SK-N-SH (cell line): ENCODE measurements around the gene HERC4. TPM values are rescaled to one million over a fixed set of nuclear protein-coding genes. Genes with fewer than 3 reads are reported as not detected.
"Not testable (repeated sequence)": the region's sequence is repeated elsewhere in the genome, so short reads cannot be mapped to it uniquely, and the experiment has no call there.

Source experiments
- CTCF ChIA-PET: fragments of 300-600, 350-600 bp; formaldehyde crosslinking; extraction: SDS; loops from one replicate; lab custom pipeline; 2021; lab: Yijun Ruan, JAX
- POLR2A ChIA-PET: fragments of 350-600 bp; sonication (Branson Sonifier 250); formaldehyde crosslinking; extraction: SDS; loops from one replicate; lab custom pipeline; 2020; ENCODE audit warnings: antibody characterized with exemption, inconsistent platforms; lab: Yijun Ruan, JAX
- DNase-seq: peaks from one replicate; pipeline ENCODE4 v3.0.0; 2012
- H2AFZ ChIP-seq: fragments of 200-600 bp; sonication (generic); 2 replicates; pipeline ENCODE4 v1.8.1; 2016; ENCODE audit warnings: antibody characterized with exemption, mild to moderate bottlenecking, low read depth
- H3F3A ChIP-seq: fragments of 200-600 bp; sonication (generic); replicated peaks from 2 replicates; pipeline ENCODE3; 2016; ENCODE audit warnings: antibody characterized with exemption, mild to moderate bottlenecking; ENCODE audit not compliant: insufficient read depth
- H3K27ac ChIP-seq, 2 experiments: fragments of 200-500 bp in 1 of 2; fragments of 200-600 bp in 1 of 2; sonication (Bioruptor generic) in 1 of 2; sonication (generic), shearing (Covaris generic) in 1 of 2; 2 replicates each; pipeline versions ENCODE4 v1.5.1 to v1.6.1; 2014 to 2016; ENCODE audit warnings: low read depth in 2 of 2, inconsistent platforms in 1 of 2, low read length in 1 of 2, mild to moderate bottlenecking in 1 of 2, mixed read lengths in 1 of 2
- H3K27me3 ChIP-seq: fragments of 200-600 bp; sonication (generic), shearing (Covaris generic); 2 replicates; pipeline ENCODE4 v1.6.1; 2016; ENCODE audit warnings: mixed run types; ENCODE audit not compliant: insufficient read depth
- H3K36me3 ChIP-seq, 2 experiments: fragments of 200-500 bp in 1 of 2; fragments of 200-600 bp in 1 of 2; sonication (Bioruptor generic) in 1 of 2; sonication (generic) in 1 of 2; replicated peaks in 1 of 2; 2 replicates each; pipeline versions ENCODE3 to v1.5.1; 2014 to 2016; ENCODE audit warnings: low read length in 1 of 2, mild to moderate bottlenecking in 1 of 2; ENCODE audit not compliant: insufficient read depth in 2 of 2, control insufficient read depth in 1 of 2
- H3K4me1 ChIP-seq, 2 experiments: fragments of 200-500 bp in 1 of 2; fragments of 200-600 bp in 1 of 2; sonication (Bioruptor generic) in 1 of 2; sonication (generic), shearing (Covaris generic) in 1 of 2; 2 replicates each; pipeline versions ENCODE4 v1.5.1 to v1.6.1; 2014 to 2016; ENCODE audit warnings: low read depth in 1 of 2, low read length in 1 of 2, mixed run types in 1 of 2; ENCODE audit not compliant: insufficient read depth in 2 of 2, control insufficient read depth in 1 of 2
- H3K4me2 ChIP-seq: fragments of 200-600 bp; sonication (generic), shearing (Covaris generic); 2 replicates; pipeline ENCODE4 v1.6.1; 2017; ENCODE audit warnings: mixed run types
- H3K4me3 ChIP-seq, 2 experiments: fragments of 200-500 bp in 1 of 2; fragments of 200-600 bp in 1 of 2; sonication (Bioruptor generic) in 1 of 2; sonication (generic), shearing (Covaris generic) in 1 of 2; 2 replicates each; pipeline versions ENCODE4 v1.5.1 to v1.8.1; 2014 to 2016; ENCODE audit warnings: low read depth in 2 of 2, inconsistent platforms in 1 of 2, low read length in 1 of 2, mild to moderate bottlenecking in 1 of 2, mixed read lengths in 1 of 2, moderate library complexity in 1 of 2
- H3K79me2 ChIP-seq: fragments of 200-600 bp; sonication (generic); 2 replicates; pipeline ENCODE4 v1.8.1; 2017; ENCODE audit warnings: mild to moderate bottlenecking; ENCODE audit not compliant: insufficient read depth
- H3K9ac ChIP-seq: fragments of 200-600 bp; sonication (generic); 2 replicates; pipeline ENCODE4 v1.6.1; 2017; ENCODE audit warnings: mixed run types
- H3K9me2 ChIP-seq: fragments of 200-600 bp; sonication (generic); 2 replicates; pipeline ENCODE4 v1.6.1; 2017; ENCODE audit warnings: mixed run types
- H3K9me3 ChIP-seq: fragments of 200-600 bp; sonication (generic); 2 replicates; pipeline ENCODE4 v1.6.1; 2017; ENCODE audit warnings: mixed run types, mild to moderate bottlenecking, moderate library complexity
- H4K20me1 ChIP-seq: fragments of 200-600 bp; sonication (generic); 2 replicates; pipeline ENCODE4 v1.6.1; 2017; ENCODE audit warnings: mild to moderate bottlenecking, mixed run types; ENCODE audit not compliant: insufficient read depth
- FOSL2 ChIP-seq: IDR thresholded peaks from 2 replicates; pipeline ENCODE4 v1.4.0; 2012; ENCODE audit warnings: low read depth, mild to moderate bottlenecking, moderate library complexity, borderline replicate concordance
- NRF1 ChIP-seq: IDR thresholded peaks from 2 replicates; pipeline ENCODE4 v1.6.1; 2012; ENCODE audit warnings: low read depth, mild to moderate bottlenecking, low read length
- WGBS: methylation state at CpG from one replicate; pipeline ENCODE4 v1.1.6; 2017; ENCODE audit warnings: low lambda C conversion rate; 5-methylcytosine and 5-hydroxymethylcytosine counted together
- polyA plus RNA-seq, 3 experiments: library from polyadenylated mRNA; depleted of rRNA; stranded (reverse); fragments of >200 nt; gene quantifications; 2 replicates each; pipeline ENCODE4 v1.2.3, GENCODE V29; 2012
- TF ChIP-seq, protein P1 (sequence below): fragments of 150-350 bp; IDR thresholded peaks from 2 replicates; pipeline ENCODE4 v1.6.1; 2017; ENCODE audit warnings: antibody characterized with exemption, low read length, low read depth, borderline replicate concordance
- TF ChIP-seq, protein P2 (sequence below): IDR thresholded peaks from 2 replicates; pipeline ENCODE4 v1.4.0; 2012; ENCODE audit warnings: low read depth, borderline replicate concordance
- TF ChIP-seq, protein P3 (sequence below): IDR thresholded peaks from 2 replicates; pipeline ENCODE4 v1.4.0; 2012; ENCODE audit warnings: low read depth, borderline replicate concordance
- TF ChIP-seq, protein P4 (sequence below): fragments of 200-600 bp; sonication (generic); IDR thresholded peaks from 2 replicates; pipeline ENCODE4 v1.6.1; 2017; ENCODE audit warnings: antibody characterized with exemption, mild to moderate bottlenecking, moderate library complexity

The HERC4 gene
- polyA plus RNA-seq, 1 of the 3 experiments (the other 2 are of a cell fraction) = 16.2 TPM

DNA sequence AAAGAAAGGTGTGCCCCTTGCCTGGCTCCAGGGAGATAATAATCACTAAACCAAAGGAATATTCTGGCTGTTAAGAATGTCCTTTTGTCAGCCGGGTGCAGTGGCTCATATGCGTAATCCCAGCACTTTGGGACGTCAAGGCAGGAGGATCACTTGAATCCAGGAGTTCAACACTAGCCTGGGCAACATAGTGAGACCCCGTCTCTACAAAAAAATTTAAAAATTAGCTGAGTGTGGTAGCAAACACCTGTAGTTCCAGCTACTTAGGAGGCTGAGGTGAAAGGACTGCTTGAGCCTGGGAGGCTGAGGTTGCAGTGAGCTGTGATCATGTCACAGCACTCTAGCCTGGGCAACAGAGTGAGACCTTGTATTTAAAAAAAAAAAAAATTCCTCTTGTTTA is 74.1 kb downstream of the HERC4 start (continued):
- TF ChIP-seq, protein P1, sequence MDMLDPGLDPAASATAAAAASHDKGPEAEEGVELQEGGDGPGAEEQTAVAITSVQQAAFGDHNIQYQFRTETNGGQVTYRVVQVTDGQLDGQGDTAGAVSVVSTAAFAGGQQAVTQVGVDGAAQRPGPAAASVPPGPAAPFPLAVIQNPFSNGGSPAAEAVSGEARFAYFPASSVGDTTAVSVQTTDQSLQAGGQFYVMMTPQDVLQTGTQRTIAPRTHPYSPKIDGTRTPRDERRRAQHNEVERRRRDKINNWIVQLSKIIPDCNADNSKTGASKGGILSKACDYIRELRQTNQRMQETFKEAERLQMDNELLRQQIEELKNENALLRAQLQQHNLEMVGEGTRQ = no peak
- no peak for TF ChIP-seq FOSL2
- TF ChIP-seq, protein P2, sequence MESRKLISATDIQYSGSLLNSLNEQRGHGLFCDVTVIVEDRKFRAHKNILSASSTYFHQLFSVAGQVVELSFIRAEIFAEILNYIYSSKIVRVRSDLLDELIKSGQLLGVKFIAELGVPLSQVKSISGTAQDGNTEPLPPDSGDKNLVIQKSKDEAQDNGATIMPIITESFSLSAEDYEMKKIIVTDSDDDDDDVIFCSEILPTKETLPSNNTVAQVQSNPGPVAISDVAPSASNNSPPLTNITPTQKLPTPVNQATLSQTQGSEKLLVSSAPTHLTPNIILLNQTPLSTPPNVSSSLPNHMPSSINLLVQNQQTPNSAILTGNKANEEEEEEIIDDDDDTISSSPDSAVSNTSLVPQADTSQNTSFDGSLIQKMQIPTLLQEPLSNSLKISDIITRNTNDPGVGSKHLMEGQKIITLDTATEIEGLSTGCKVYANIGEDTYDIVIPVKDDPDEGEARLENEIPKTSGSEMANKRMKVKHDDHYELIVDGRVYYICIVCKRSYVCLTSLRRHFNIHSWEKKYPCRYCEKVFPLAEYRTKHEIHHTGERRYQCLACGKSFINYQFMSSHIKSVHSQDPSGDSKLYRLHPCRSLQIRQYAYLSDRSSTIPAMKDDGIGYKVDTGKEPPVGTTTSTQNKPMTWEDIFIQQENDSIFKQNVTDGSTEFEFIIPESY = no peak

DNA sequence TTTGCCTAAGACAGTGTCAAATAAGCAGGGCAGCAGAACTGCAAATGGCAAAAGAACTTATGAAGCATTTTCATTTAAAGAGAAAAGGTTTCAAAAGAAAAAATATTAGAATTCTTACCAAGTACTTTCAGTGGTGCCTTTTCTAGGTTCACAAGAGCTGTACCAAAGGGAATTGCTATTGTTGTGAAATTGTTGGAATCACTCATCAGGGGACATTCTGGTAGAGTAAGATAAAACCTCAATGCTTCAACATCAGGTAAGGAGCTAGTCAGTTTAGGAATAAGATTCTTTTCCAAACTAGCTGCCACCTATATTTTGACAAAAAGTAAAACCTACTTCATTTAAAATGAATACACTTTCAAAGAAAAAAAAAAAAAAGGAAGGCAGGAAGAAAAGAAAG is 85.0 kb downstream of the HERC4 start:
- H3K9me3 ChIP-seq = no peaks in the 10 kb centered on the region
- H3K9me2 ChIP-seq = no peaks in the 10 kb centered on the region
- no peak overlapping the region for H2AFZ ChIP-seq
- no peak overlapping the region for H3K4me3 ChIP-seq
- H3K27me3 ChIP-seq = no peaks in the 10 kb centered on the region
- ChIA-PET POLR2A (no interaction called here), CTCF (interaction anchor here (0.6 to 1.2 kb wide), 2 partner anchors 14 to 1368 kb away, joined by 3 read pairs; no protein-coding TSS in a partner anchor)
- no peaks in the 10 kb centered on the region; the same call in 1 of the 2 replicates for H3K79me2 ChIP-seq
- H3K9ac ChIP-seq = no peak overlapping the region
- peaks cover 10% of the 10 kb centered on the region for H3F3A ChIP-seq
- H4K20me1 ChIP-seq = no peaks in the 10 kb centered on the region
- no peaks in the 10 kb centered on the region for H3K4me1 ChIP-seq
- no peak for DNase-seq
- H3K36me3 ChIP-seq = peaks cover 63 to 79% of the 10 kb centered on the region in 2 experiments
- TF ChIP-seq, protein P3, sequence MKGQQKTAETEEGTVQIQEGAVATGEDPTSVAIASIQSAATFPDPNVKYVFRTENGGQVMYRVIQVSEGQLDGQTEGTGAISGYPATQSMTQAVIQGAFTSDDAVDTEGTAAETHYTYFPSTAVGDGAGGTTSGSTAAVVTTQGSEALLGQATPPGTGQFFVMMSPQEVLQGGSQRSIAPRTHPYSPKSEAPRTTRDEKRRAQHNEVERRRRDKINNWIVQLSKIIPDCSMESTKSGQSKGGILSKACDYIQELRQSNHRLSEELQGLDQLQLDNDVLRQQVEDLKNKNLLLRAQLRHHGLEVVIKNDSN = no peak
- TF ChIP-seq NRF1 = no peak
- no peak overlapping the region for H3K4me2 ChIP-seq
- H3K27ac ChIP-seq = no peak overlapping the region

DNA sequence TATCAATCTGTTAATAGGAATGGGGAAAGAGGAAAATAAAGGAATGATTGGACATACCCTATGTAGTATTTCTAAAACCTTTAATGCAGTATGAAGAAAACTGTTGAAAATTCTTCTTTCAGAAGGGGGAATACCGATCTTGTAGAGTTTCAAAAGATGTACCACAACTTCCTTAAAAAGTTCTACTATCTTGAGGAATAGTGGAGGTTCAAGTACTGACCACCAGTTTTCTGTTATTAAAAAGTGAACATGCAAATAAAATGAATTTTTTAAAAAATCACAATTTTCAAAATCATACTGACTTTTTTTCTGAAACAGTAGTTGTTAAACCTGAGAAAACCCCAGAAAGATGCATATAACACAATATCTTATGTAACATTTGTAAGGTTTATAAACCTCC is 86.5 kb downstream of the HERC4 start:
- Histone ChIP-seq H3K9ac (no peak overlapping the region), H3K79me2 (no peaks in the 10 kb centered on the region; the same call in 1 of the 2 replicates), H2AFZ (no peak overlapping the region), H3K9me2 (no peaks in the 10 kb centered on the region), H3K4me1 (no peaks in the 10 kb centered on the region), H3K36me3 (peaks cover 60 to 78% of the 10 kb centered on the region in 2 experiments), H4K20me1 (no peaks in the 10 kb centered on the region), H3K9me3 (no peaks in the 10 kb centered on the region), H3K27ac (no peak overlapping the region), H3K27me3 (no peaks in the 10 kb centered on the region), H3F3A (peaks cover 3% of the 10 kb centered on the region), H3K4me2 (no peak overlapping the region), H3K4me3 (no peak overlapping the region)
- TF ChIP-seq, protein P4, sequence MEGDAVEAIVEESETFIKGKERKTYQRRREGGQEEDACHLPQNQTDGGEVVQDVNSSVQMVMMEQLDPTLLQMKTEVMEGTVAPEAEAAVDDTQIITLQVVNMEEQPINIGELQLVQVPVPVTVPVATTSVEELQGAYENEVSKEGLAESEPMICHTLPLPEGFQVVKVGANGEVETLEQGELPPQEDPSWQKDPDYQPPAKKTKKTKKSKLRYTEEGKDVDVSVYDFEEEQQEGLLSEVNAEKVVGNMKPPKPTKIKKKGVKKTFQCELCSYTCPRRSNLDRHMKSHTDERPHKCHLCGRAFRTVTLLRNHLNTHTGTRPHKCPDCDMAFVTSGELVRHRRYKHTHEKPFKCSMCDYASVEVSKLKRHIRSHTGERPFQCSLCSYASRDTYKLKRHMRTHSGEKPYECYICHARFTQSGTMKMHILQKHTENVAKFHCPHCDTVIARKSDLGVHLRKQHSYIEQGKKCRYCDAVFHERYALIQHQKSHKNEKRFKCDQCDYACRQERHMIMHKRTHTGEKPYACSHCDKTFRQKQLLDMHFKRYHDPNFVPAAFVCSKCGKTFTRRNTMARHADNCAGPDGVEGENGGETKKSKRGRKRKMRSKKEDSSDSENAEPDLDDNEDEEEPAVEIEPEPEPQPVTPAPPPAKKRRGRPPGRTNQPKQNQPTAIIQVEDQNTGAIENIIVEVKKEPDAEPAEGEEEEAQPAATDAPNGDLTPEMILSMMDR = no peak
- no peak for DNase-seq
- ChIA-PET CTCF (no interaction called here), POLR2A (no interaction called here)
- WGBS = 97% methylated on average over 1 of the region's 1 CpG

DNA sequence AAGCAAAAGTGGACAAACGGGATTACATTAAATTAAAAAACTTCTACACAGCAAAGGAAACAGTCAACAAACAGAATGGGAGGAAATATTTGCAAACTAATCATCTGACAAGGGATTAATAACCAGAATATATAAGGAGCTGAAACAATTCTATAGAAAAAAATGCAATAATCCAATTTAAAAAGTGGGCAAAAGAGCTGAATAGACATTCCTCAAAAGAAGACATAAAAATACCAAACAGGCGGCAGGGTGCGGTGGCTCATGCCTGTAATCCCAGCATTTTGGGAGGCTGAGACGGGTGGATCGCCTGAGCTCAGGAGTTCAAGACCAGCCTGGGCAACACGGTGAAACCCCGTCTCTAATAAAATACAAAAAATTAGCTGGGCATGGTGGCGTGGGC is 92.5 kb downstream of the HERC4 start:
- H3K79me2 ChIP-seq, H2AFZ ChIP-seq, H4K20me1 ChIP-seq, POLR2A ChIA-PET, H3F3A ChIP-seq, H3K9ac ChIP-seq, H3K4me3 ChIP-seq, H3K27me3 ChIP-seq, DNase-seq, H3K9me3 ChIP-seq, CTCF ChIA-PET, H3K27ac ChIP-seq, H3K4me2 ChIP-seq, H3K4me1 ChIP-seq, H3K9me2 ChIP-seq: not testable (repeated sequence)
- H3K36me3 ChIP-seq = peaks cover 30 to 78% of the 10 kb centered on the region in 2 experiments
- 99% methylated on average over 8 of the region's 8 CpGs for WGBS
